SJSA1 (cell line): ENCODE results near the gene HSD17B11. TPM values are rescaled to one million over a fixed set of nuclear protein-coding genes. Genes with fewer than 3 reads are reported as not detected.
"Not testable (repeated sequence)": the region's sequence is repeated elsewhere in the genome, so short reads cannot be mapped to it uniquely, and the experiment has no call there.

ENCODE experiments used
- DNase-seq, 2 experiments: peaks; one replicate each; pipeline ENCODE4 v3.0.0-alpha.2; 2015 to 2020; ENCODE audit warnings: low spot score in 2 of 2, low read depth in 1 of 2
- H3K27ac ChIP-seq: fragments of 250-450 bp; sonication (Bioruptor Pico); 2 replicates; pipeline ENCODE4 v1.5.1; 2020; ENCODE audit warnings: mild to moderate bottlenecking, moderate library complexity
- H3K27me3 ChIP-seq: fragments of 250-450 bp; sonication (Bioruptor Pico); replicated peaks from 2 replicates; pipeline ENCODE4 v1.5.1; 2020; ENCODE audit warnings: mild to moderate bottlenecking, moderate library complexity
- H3K36me3 ChIP-seq: fragments of 250-450 bp; sonication (Bioruptor Pico); 2 replicates; pipeline ENCODE4 v1.5.1; 2020; ENCODE audit warnings: mild to moderate bottlenecking
- H3K4me1 ChIP-seq: fragments of 250-450 bp; sonication (Bioruptor Pico); replicated peaks from 2 replicates; pipeline ENCODE4 v1.6.1; 2021; ENCODE audit warnings: mild to moderate bottlenecking
- H3K4me3 ChIP-seq: fragments of 250-450 bp; sonication (Bioruptor Pico); 2 replicates; pipeline ENCODE4 v1.5.1; 2020; ENCODE audit warnings: mild to moderate bottlenecking
- H3K9me3 ChIP-seq: fragments of 250-450 bp; sonication (Bioruptor Pico); replicated peaks from 2 replicates; pipeline ENCODE4 v1.5.1; 2020; ENCODE audit warnings: mild to moderate bottlenecking
- total RNA-seq: library from RNA; depleted of rRNA; stranded (reverse); fragments of >200 nt; shearing (Covaris generic); gene quantifications from 2 replicates; pipeline ENCODE4 v1.2.3, GENCODE V29; 2014

Gene HSD17B11
- total RNA-seq, 1 experiment from 2014 or later = 71.9 TPM

- Histone ChIP-seq H3K4me1 (no peaks in the 10 kb centered on the region), H3K27ac (no peak overlapping the region), H3K4me3 (no peak overlapping the region), H3K27me3 (no peaks in the 10 kb centered on the region), H3K9me3 (no peaks in the 10 kb centered on the region), H3K36me3 (peaks cover 36% of the 10 kb centered on the region)
- no peak for DNase-seq
These were observed 30.6 kb downstream of the HSD17B11 start for GRCh38 chr4:87360338-87360935.

GRCh38 chr4:87359258-87359657 lies 31.7 kb downstream of the HSD17B11 start:
- DNase-seq = no peak
- Histone ChIP-seq H3K4me1 (no peaks in the 10 kb centered on the region), H3K4me3 (no peak overlapping the region), H3K9me3 (no peaks in the 10 kb centered on the region), H3K27me3 (no peaks in the 10 kb centered on the region), H3K27ac (no peak overlapping the region), H3K36me3 (peaks cover 32% of the 10 kb centered on the region)

GRCh38 chr4:87356832-87357526 lies 34.0 kb downstream of the HSD17B11 start:
- no peaks in the 10 kb centered on the region for H3K27me3 ChIP-seq
- H3K4me1 ChIP-seq = no peaks in the 10 kb centered on the region
- H3K27ac ChIP-seq = no peak overlapping the region
- DNase-seq = no peak
- peaks cover 32% of the 10 kb centered on the region for H3K36me3 ChIP-seq
- H3K9me3 ChIP-seq = no peaks in the 10 kb centered on the region
- H3K4me3 ChIP-seq = no peak overlapping the region

- no peak for DNase-seq
- Histone ChIP-seq H3K4me3 (no peak overlapping the region), H3K9me3 (no peaks in the 10 kb centered on the region), H3K27ac (no peak overlapping the region), H3K4me1 (no peaks in the 10 kb centered on the region), H3K36me3 (peaks cover 24% of the 10 kb centered on the region), H3K27me3 (no peaks in the 10 kb centered on the region)
These were observed 36.6 kb downstream of the HSD17B11 start for GRCh38 chr4:87354168-87355102.

- no peaks in the 10 kb centered on the region for H3K27me3 ChIP-seq
- no peaks in the 10 kb centered on the region for H3K4me1 ChIP-seq
- no peaks in the 10 kb centered on the region for H3K9me3 ChIP-seq
- no peak overlapping the region for H3K4me3 ChIP-seq
- peaks cover 24% of the 10 kb centered on the region for H3K36me3 ChIP-seq
- peak in 1 of 2 experiments; percentile 34 for DNase-seq
- no peak overlapping the region for H3K27ac ChIP-seq
These were observed 37.4 kb downstream of the HSD17B11 start for GRCh38 chr4:87353592-87353991.

GRCh38 chr4:87345139-87345538 lies 45.8 kb downstream of the HSD17B11 start:
- Histone ChIP-seq H3K36me3 (peaks cover 37% of the 10 kb centered on the region), H3K4me1 (no peaks in the 10 kb centered on the region), H3K9me3 (no peaks in the 10 kb centered on the region), H3K27me3 (no peaks in the 10 kb centered on the region), H3K27ac (no peak overlapping the region), H3K4me3 (no peak overlapping the region)
- DNase-seq = no peak

- Histone ChIP-seq H3K27me3 (no peaks in the 10 kb centered on the region), H3K4me1 (no peaks in the 10 kb centered on the region), H3K27ac (no peak overlapping the region), H3K9me3 (no peaks in the 10 kb centered on the region), H3K36me3 (peaks cover 43% of the 10 kb centered on the region), H3K4me3 (no peak overlapping the region)
- DNase-seq = no peak
These were observed 48.1 kb downstream of the HSD17B11 start for GRCh38 chr4:87342872-87343271.

- peaks cover 43% of the 10 kb centered on the region for H3K36me3 ChIP-seq
- H3K27ac ChIP-seq, H3K4me1 ChIP-seq, H3K4me3 ChIP-seq, DNase-seq, H3K27me3 ChIP-seq, H3K9me3 ChIP-seq: not testable (repeated sequence)
These were observed 48.9 kb downstream of the HSD17B11 start for GRCh38 chr4:87341954-87342635.

- DNase-seq = no peak
- H3K36me3 ChIP-seq = peaks cover 35% of the 10 kb centered on the region
- H3K27ac ChIP-seq = no peak overlapping the region
- H3K4me3 ChIP-seq = no peak overlapping the region
- no peaks in the 10 kb centered on the region for H3K9me3 ChIP-seq
- H3K27me3 ChIP-seq = no peaks in the 10 kb centered on the region
- H3K4me1 ChIP-seq = no peaks in the 10 kb centered on the region
These were observed 51.5 kb downstream of the HSD17B11 start for GRCh38 chr4:87339440-87339839.

- no peaks in the 10 kb centered on the region for H3K27me3 ChIP-seq
- H3K27ac ChIP-seq = no peak overlapping the region
- H3K4me3 ChIP-seq = no peak overlapping the region
- DNase-seq = no peak
- peaks cover 13% of the 10 kb centered on the region for H3K9me3 ChIP-seq
- peaks cover 29% of the 10 kb centered on the region for H3K36me3 ChIP-seq
- no peaks in the 10 kb centered on the region for H3K4me1 ChIP-seq
These were observed 53.6 kb downstream of the HSD17B11 start for GRCh38 chr4:87337361-87337760.

GRCh38 chr4:87333267-87333666 lies 57.7 kb downstream of the HSD17B11 start:
- H3K4me1 ChIP-seq = no peaks in the 10 kb centered on the region

GRCh38 chr4:87330761-87331160 lies 60.2 kb downstream of the HSD17B11 start:
- Histone ChIP-seq H3K27ac (no peak overlapping the region), H3K4me3 (no peak overlapping the region), H3K4me1 (no peaks in the 10 kb centered on the region), H3K36me3 (no peaks in the 10 kb centered on the region), H3K27me3 (no peaks in the 10 kb centered on the region), H3K9me3 (peaks cover 13% of the 10 kb centered on the region)
- no peak for DNase-seq

More at GRCh38 chr4:87333267-87333666, 57.7 kb downstream of the HSD17B11 start:
- peaks cover 13% of the 10 kb centered on the region for H3K9me3 ChIP-seq
- peaks cover 10% of the 10 kb centered on the region for H3K36me3 ChIP-seq
- no peak overlapping the region for H3K4me3 ChIP-seq
- no peaks in the 10 kb centered on the region for H3K27me3 ChIP-seq
- DNase-seq = no peak
- no peak overlapping the region for H3K27ac ChIP-seq

- H3K4me1 ChIP-seq = no peaks in the 10 kb centered on the region
- H3K27ac ChIP-seq = no peak overlapping the region
- H3K27me3 ChIP-seq = no peaks in the 10 kb centered on the region
- no peak for DNase-seq
- no peaks in the 10 kb centered on the region for H3K36me3 ChIP-seq
- H3K4me3 ChIP-seq = no peak overlapping the region
- H3K9me3 ChIP-seq = no peaks in the 10 kb centered on the region
These were observed 63.9 kb downstream of the HSD17B11 start for GRCh38 chr4:87327136-87327535.
